Measurements from ENCODE around the gene BSG. TPM values are rescaled to one million over a fixed set of nuclear protein-coding genes. Genes with fewer than 3 reads are reported as not detected.
A peak's percentile ranks its signal among the peaks of the same experiment; 100 is the strongest.

Gene BSG
- total RNA-seq, 1 experiment from 2014 or later, result 653 TPM

DNA sequence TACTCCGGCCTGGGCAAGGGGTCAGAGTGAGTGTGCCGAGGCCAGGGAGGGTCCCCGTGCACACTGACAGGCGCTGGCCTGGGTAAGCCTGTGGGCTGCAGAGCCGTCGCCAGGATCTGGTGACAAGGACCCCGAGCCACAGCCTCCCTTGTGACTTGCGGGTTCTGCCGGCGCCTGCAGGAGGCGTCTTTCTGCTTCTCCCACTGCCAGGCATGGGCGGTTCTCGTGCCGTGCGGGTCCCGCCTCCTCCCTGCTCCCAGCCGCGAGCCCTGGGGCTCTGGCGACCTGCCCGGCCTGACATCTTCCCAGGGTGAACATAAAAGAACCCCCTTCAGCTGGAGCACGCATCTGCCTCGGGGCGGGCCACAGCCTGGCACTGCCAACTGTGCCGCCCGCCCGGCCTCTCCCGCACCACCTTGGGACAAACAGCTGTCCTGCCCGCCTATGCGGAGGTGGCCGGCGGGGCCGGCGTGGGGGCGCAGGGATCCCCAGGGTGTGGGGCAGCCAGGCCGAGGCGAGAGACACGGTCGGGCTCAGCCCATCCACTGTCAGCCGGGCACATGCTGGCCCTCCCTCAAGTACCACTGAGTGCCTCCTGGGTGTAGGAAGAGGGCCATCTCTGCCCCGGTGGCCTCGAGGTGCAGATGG, 15.8 kb downstream of the BSG start:
- DNase-seq (ENCODE audit: low read depth, low spot score) (no peak), ATAC-seq (peak; percentile 67)
- no peaks in the 10 kb centered on the region for H3K36me3 ChIP-seq (ENCODE audit: control insufficient read depth, insufficient read depth, low read length)
- ChIA-PET CTCF (no interaction called here), POLR2A (no interaction called here)
- H3K9me3 ChIP-seq (ENCODE audit: control insufficient read depth, insufficient read depth, low read depth, low read length), result no peaks in the 10 kb centered on the region
- no TSS peak for BruUV-seq (replicated peaks)
- peaks cover 27% of the 10 kb centered on the region for H3K4me1 ChIP-seq (ENCODE audit: control insufficient read depth, insufficient read depth, low read length)
- peak overlapping the region in 1 of 2 experiments; percentile 29; a peak in 1 of 4 replicates for H3K4me3 ChIP-seq (ENCODE audit: low read depth in 2 of 2, low read length in 2 of 2)
- peak; percentile 55 for TF ChIP-seq TCF7L2 (IDR thresholded peaks at IDR 0.05; ENCODE audit: low read depth, low read length)
- peak; percentile 84 for TF ChIP-seq CTCF (IDR thresholded peaks at IDR 0.05)
- no peak for TF ChIP-seq SIN3A (IDR thresholded peaks at IDR 0.05; ENCODE audit: borderline replicate concordance, insufficient read depth, low read depth, low read length)
- no peak for TF ChIP-seq REST (IDR thresholded peaks at IDR 0.05; ENCODE audit: insufficient read depth in 1 of 2, low read depth in 2 of 2, low read length in 1 of 2)
- intact Hi-C loops (cut with micrococcal nuclease; ENCODE audit: unreplicated experiment) (no loop called here), in situ Hi-C loops (cut with HindIII; ENCODE audit: low pct_unique_long_range_greater_than_20kb, low sequenced_read_pairs) (no loop called here)
- no peak overlapping the region for H3K27ac ChIP-seq (ENCODE audit: low read length)
- no peaks in the 10 kb centered on the region for H3K27me3 ChIP-seq (ENCODE audit: control insufficient read depth, insufficient read depth, low read length)

DNA sequence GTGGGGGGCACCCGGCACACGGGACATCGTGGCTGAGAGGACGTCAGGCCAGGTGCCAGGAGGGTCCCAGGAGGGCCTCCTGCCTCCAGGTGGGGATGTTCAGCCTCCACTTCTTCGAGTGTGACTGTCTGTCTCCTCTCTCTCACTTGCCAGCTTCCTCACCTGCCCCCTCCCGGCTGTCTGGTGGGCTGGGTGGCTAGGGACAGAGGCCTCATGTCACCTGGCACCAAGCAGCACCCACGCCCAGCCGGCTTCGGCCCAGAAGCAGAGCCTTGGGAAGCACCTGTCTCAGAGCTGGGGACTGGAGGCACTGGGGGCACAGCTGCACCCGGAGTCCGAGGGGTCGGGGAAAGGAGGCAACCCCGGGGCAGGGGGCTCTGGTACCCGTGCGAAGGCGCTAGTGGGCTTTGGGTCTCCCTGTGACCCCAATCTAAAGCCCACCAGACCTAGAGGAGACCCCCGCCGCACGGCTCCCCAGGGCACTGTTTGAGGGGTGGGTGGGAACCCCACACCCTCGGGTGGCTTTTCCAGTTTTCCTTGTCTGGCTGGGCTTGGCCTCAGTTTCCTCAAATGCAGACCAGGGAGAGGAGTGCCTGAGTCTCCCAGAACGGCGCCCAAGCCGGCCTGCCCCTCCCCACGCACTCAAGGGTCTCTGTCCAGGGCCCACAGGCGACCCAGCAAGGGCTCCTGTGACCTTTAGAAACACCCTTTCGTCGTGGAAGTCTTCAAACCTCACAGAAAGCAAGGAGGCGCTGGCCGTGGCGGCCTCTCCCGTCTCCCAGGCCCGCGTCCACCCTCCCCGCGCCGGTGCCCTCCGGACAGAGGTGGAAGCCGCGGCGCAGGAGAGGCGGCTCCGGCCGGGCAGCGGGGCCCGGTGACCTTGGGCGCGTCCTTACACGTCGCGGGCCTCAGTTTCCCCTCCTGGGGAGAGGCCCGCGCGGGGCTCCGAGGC, 16.6 kb downstream of the BSG start:
- no TSS peak for BruUV-seq (replicated peaks)
- peak overlapping the region; percentile 31 to 38 for H3K4me3 ChIP-seq (ENCODE audit: low read depth in 2 of 2, low read length in 2 of 2)
- DNase-seq (ENCODE audit: low read depth, low spot score) (no peak), ATAC-seq (0 out of 2 replicates have a peak, but pooled peaks have one; percentile 5)
- intact Hi-C loops (cut with micrococcal nuclease; ENCODE audit: unreplicated experiment), result no loop called here
- no peak overlapping the region for H3K27ac ChIP-seq (ENCODE audit: low read length)
- in situ Hi-C loops (cut with HindIII; ENCODE audit: low pct_unique_long_range_greater_than_20kb, low sequenced_read_pairs), result no loop called here
- ChIA-PET POLR2A (no interaction called here), CTCF (no interaction called here)
- H3K27me3 ChIP-seq (ENCODE audit: control insufficient read depth, insufficient read depth, low read length), result no peaks in the 10 kb centered on the region
- TF ChIP-seq REST (IDR thresholded peaks at IDR 0.05; ENCODE audit: insufficient read depth in 1 of 2, low read depth in 2 of 2, low read length in 1 of 2), result no peak
- no peaks in the 10 kb centered on the region for H3K36me3 ChIP-seq (ENCODE audit: control insufficient read depth, insufficient read depth, low read length)
- H3K4me1 ChIP-seq (ENCODE audit: control insufficient read depth, insufficient read depth, low read length), result peaks cover 20% of the 10 kb centered on the region
- H3K9me3 ChIP-seq (ENCODE audit: control insufficient read depth, insufficient read depth, low read depth, low read length), result no peaks in the 10 kb centered on the region
